ENCODE measurements around the gene UBE2J1. TPM values are rescaled to one million over a fixed set of nuclear protein-coding genes. Genes with fewer than 3 reads are reported as not detected.

UBE2J1 gene
- polyA plus RNA-seq, 1 of the 3 experiments (the other 2 are of a cell fraction): 11.3 TPM

DNA sequence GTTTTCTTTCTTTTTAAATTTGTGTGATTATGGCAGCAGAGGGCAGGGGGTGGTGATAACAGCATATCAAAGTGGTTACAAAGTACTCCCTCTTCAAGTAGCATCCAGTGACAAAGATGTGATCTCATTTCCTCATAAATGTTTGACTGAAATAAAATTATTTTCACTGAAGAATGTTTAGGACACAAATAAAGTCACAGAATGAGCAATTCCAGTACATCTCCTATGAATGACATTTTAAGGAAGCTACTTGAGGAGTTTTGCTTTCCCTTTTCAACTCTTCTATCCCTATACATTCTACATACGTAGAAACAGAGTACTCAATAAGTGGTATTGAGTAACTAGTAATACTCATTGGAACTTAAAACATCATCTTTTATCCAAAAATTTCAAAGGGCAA lies 23.5 kb downstream of the UBE2J1 start:
- Histone ChIP-seq H3K27me3 (ENCODE audit: insufficient read depth) (no peaks in the 10 kb centered on the region), H3K36me3 (replicated peaks in 1 of 2; ENCODE audit: control insufficient read depth in 1 of 2, insufficient read depth in 2 of 2, low read length in 1 of 2) (peaks cover 53 to 69% of the 10 kb centered on the region in 2 experiments), H3K9me3 (no peaks in the 10 kb centered on the region), H3K79me2 (ENCODE audit: insufficient read depth) (no peaks in the 10 kb centered on the region), H3K9ac (no peak overlapping the region), H3K4me2 (no peak overlapping the region), H3K9me2 (no peaks in the 10 kb centered on the region), H3K4me1 (ENCODE audit: control insufficient read depth in 1 of 2, insufficient read depth in 2 of 2, low read depth in 1 of 2, low read length in 1 of 2) (no peaks in the 10 kb centered on the region), H4K20me1 (ENCODE audit: insufficient read depth) (no peaks in the 10 kb centered on the region), H3K27ac (ENCODE audit: low read depth in 2 of 2, low read length in 1 of 2) (no peak overlapping the region), H3K4me3 (ENCODE audit: low read depth in 2 of 2, low read length in 1 of 2) (no peak overlapping the region), H2AFZ (ENCODE audit: low read depth) (no peak overlapping the region), H3F3A (replicated peaks; ENCODE audit: insufficient read depth) (peaks cover 6% of the 10 kb centered on the region)
- 100% methylated on average over 1 of the region's 1 CpG for WGBS (ENCODE audit: low lambda C conversion rate)
- POLR2A ChIA-PET: no interaction called here
- TF ChIP-seq TEAD4 (IDR thresholded peaks at IDR 0.05; ENCODE audit: borderline replicate concordance, insufficient read depth) (no peak), NRF1 (IDR thresholded peaks at IDR 0.05; ENCODE audit: low read depth, low read length) (no peak), RFX5 (IDR thresholded peaks at IDR 0.05; ENCODE audit: low read length) (no peak), RAD21 (IDR thresholded peaks at IDR 0.05; ENCODE audit: low read length) (no peak), CHD2 (IDR thresholded peaks at IDR 0.05; ENCODE audit: low read length, partially characterized antibody) (no peak), SIN3A (IDR thresholded peaks at IDR 0.05; ENCODE audit: borderline replicate concordance, low read depth, low read length) (no peak), CTCF (IDR thresholded peaks at IDR 0.05) (no peak), NFIC (IDR thresholded peaks at IDR 0.05; ENCODE audit: borderline replicate concordance) (no peak), JUND (IDR thresholded peaks at IDR 0.05) (no peak), FOXJ3 (CRISPR knock-in tag; IDR thresholded peaks at IDR 0.05) (no peak), EP300 (IDR thresholded peaks at IDR 0.05; ENCODE audit: borderline replicate concordance in 1 of 2, low read depth in 1 of 2, low read length in 1 of 2) (no peak), EZH2phosphoT487 (IDR thresholded peaks at IDR 0.05; ENCODE audit: borderline replicate concordance, low read depth) (no peak), SMC3 (IDR thresholded peaks at IDR 0.05; ENCODE audit: low read depth, low read length) (no peak)
- TF ChIP-seq, protein P1, sequence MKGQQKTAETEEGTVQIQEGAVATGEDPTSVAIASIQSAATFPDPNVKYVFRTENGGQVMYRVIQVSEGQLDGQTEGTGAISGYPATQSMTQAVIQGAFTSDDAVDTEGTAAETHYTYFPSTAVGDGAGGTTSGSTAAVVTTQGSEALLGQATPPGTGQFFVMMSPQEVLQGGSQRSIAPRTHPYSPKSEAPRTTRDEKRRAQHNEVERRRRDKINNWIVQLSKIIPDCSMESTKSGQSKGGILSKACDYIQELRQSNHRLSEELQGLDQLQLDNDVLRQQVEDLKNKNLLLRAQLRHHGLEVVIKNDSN (IDR thresholded peaks at IDR 0.05; ENCODE audit: borderline replicate concordance, low read depth): no peak
- TF ChIP-seq, protein P2, sequence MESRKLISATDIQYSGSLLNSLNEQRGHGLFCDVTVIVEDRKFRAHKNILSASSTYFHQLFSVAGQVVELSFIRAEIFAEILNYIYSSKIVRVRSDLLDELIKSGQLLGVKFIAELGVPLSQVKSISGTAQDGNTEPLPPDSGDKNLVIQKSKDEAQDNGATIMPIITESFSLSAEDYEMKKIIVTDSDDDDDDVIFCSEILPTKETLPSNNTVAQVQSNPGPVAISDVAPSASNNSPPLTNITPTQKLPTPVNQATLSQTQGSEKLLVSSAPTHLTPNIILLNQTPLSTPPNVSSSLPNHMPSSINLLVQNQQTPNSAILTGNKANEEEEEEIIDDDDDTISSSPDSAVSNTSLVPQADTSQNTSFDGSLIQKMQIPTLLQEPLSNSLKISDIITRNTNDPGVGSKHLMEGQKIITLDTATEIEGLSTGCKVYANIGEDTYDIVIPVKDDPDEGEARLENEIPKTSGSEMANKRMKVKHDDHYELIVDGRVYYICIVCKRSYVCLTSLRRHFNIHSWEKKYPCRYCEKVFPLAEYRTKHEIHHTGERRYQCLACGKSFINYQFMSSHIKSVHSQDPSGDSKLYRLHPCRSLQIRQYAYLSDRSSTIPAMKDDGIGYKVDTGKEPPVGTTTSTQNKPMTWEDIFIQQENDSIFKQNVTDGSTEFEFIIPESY (IDR thresholded peaks at IDR 0.05; ENCODE audit: borderline replicate concordance, low read depth): no peak
- TF ChIP-seq, protein P3, sequence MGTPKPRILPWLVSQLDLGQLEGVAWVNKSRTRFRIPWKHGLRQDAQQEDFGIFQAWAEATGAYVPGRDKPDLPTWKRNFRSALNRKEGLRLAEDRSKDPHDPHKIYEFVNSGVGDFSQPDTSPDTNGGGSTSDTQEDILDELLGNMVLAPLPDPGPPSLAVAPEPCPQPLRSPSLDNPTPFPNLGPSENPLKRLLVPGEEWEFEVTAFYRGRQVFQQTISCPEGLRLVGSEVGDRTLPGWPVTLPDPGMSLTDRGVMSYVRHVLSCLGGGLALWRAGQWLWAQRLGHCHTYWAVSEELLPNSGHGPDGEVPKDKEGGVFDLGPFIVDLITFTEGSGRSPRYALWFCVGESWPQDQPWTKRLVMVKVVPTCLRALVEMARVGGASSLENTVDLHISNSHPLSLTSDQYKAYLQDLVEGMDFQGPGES (IDR thresholded peaks at IDR 0.05; ENCODE audit: low read depth, low read length): no peak
- DNase-seq: no peak
- CTCF ChIA-PET: interaction anchor here (0.7 to 1.6 kb wide), 4 partner anchors 17 to 346 kb away, joined by 3 to 4 read pairs (median 4); no protein-coding TSS in a partner anchor
